K562 (cell line): Measurements from ENCODE around the gene PPARD. TPM values are rescaled to one million over a fixed set of nuclear protein-coding genes. Genes with fewer than 3 reads are reported as not detected.

Experiments
- ATAC-seq: fragments of 200-7000 bp; cut with Tn5 transposase; 3 replicates; pipeline ENCODE4 v1.9.1; 2020; ENCODE audit warnings: moderate library complexity
- BruUV-seq: library from RNA; stranded (reverse); fragments of 400-500 nt; replicated peaks from 2 replicates; lab custom pipeline; 2021; lab: Mats Ljungman, UMichigan
- CTCF ChIA-PET: fragments of 300-600 bp; formaldehyde crosslinking; extraction: SDS; loops from one replicate; lab custom pipeline; 2021; ENCODE audit warnings: low intra/inter-chr PET ratio; lab: Yijun Ruan, JAX
- POLR2A ChIA-PET: fragments of 300-600, 350-650 bp; sonication (Branson Sonifier 250); formaldehyde crosslinking; extraction: SDS; loops from one replicate; lab custom pipeline; 2021; ENCODE audit warnings: antibody characterized with exemption, inconsistent platforms; lab: Yijun Ruan, JAX
- DNase-seq, 4 experiments: peaks; one replicate each; pipeline versions ENCODE4 v3.0.0 to v3.0.0-alpha.2; 2011 to 2018; ENCODE audit warnings: low spot score in 3 of 4, mixed read lengths in 3 of 4; ENCODE audit errors: extremely low read depth in 1 of 4
- FAIRE-seq: peaks from 2 replicates; lab custom pipeline; 2011; peaks lifted over from hg19 to GRCh38; lab: Jason Lieb, UNC
- H2AFZ ChIP-seq: 2 replicates; pipeline ENCODE4 v1.6.0; 2011; ENCODE audit warnings: low read depth, low read length, control low read depth, inconsistent platforms
- H3K27ac ChIP-seq: fragments of 200-600 bp; 3 replicates; pipeline ENCODE4 v1.8.0; 2011; ENCODE audit warnings: low read depth, mild to moderate bottlenecking, control low read depth, inconsistent platforms, low read length, moderate library complexity, mixed read lengths; ENCODE audit errors: extremely low read depth
- H3K27me3 ChIP-seq, 2 experiments: fragments of 300-600 bp in 1 of 2; 2 replicates in 1 of 2; 3 replicates in 1 of 2; pipeline versions ENCODE4 v1.6.0 to v1.8.0; 2011; ENCODE audit warnings: inconsistent platforms in 2 of 2, low read length in 2 of 2, mild to moderate bottlenecking in 1 of 2, mixed read lengths in 1 of 2, moderate library complexity in 1 of 2; ENCODE audit not compliant: control insufficient read depth in 2 of 2, insufficient read depth in 2 of 2
- H3K36me3 ChIP-seq: fragments of 300-600 bp; 3 replicates; pipeline ENCODE4 v1.8.0; 2011; ENCODE audit warnings: mild to moderate bottlenecking, low read length, inconsistent platforms; ENCODE audit not compliant: control insufficient read depth, insufficient read depth
- H3K4me1 ChIP-seq, 2 experiments: fragments of 200-600 bp in 1 of 2; replicated peaks in 1 of 2; 2 replicates in 1 of 2; 3 replicates in 1 of 2; pipeline versions ENCODE4 v1.5.1 to v1.8.0; 2011; ENCODE audit warnings: inconsistent platforms in 2 of 2, low read length in 2 of 2, mild to moderate bottlenecking in 1 of 2, mixed read lengths in 1 of 2, moderate library complexity in 1 of 2; ENCODE audit not compliant: control insufficient read depth in 2 of 2, insufficient read depth in 2 of 2
- H3K4me2 ChIP-seq: 2 replicates; pipeline ENCODE4 v1.6.1; 2011; ENCODE audit warnings: low read length, control low read depth, inconsistent platforms, mixed read lengths; ENCODE audit not compliant: insufficient read depth
- H3K4me3 ChIP-seq: fragments of 200-600 bp; sonication (generic), shearing (Covaris generic); 2 replicates; pipeline ENCODE4 v1.5.1; 2016; ENCODE audit warnings: control low read depth, inconsistent platforms
- H3K79me2 ChIP-seq: fragments of 200-600 bp; 3 replicates; pipeline ENCODE4 v1.8.0; 2011; ENCODE audit warnings: low read length, inconsistent platforms; ENCODE audit not compliant: control insufficient read depth, insufficient read depth
- H3K9ac ChIP-seq, 2 experiments: 2 replicates each; pipeline versions ENCODE4 v1.6.0 to v1.6.1; 2011; ENCODE audit warnings: low read depth in 2 of 2, low read length in 2 of 2, control low read depth in 1 of 2, inconsistent platforms in 1 of 2, mild to moderate bottlenecking in 1 of 2, mixed read lengths in 1 of 2; ENCODE audit not compliant: insufficient read depth in 1 of 2
- H3K9me1 ChIP-seq: one replicate; pipeline ENCODE4 v1.6.0; 2011; ENCODE audit warnings: inconsistent platforms, mild to moderate bottlenecking, low read length, moderate library complexity; ENCODE audit not compliant: control insufficient read depth, insufficient read depth
- H3K9me3 ChIP-seq: replicated peaks from 2 replicates; pipeline ENCODE4 v1.5.1; 2011; ENCODE audit warnings: low read depth, low read length, inconsistent platforms; ENCODE audit not compliant: control insufficient read depth, insufficient read depth
- H4K20me1 ChIP-seq: replicated peaks from 2 replicates; pipeline ENCODE4 v1.6.1; 2011; ENCODE audit warnings: low read length, inconsistent platforms, mixed read lengths; ENCODE audit not compliant: control insufficient read depth, insufficient read depth
- ZNF3 ChIP-seq: fragments of 250-450 bp; sonication (Bioruptor Pico); IDR thresholded peaks from 2 replicates; pipeline ENCODE4 v1.5.0; 2021; ENCODE audit warnings: mild to moderate bottlenecking, moderate library complexity
- ZNF407 ChIP-seq: fragments of 450-650 bp; IDR thresholded peaks from 2 replicates; pipeline ENCODE4 v1.6.1; 2016; ENCODE audit warnings: low read depth
- WGBS: fragments of 100-300 bp; shearing (Covaris generic); methylation state at CpG from one replicate; pipeline ENCODE4 v1.1.6; 2016; ENCODE audit warnings: low coverage, mixed read lengths; ENCODE audit not compliant: insufficient coverage; ENCODE audit errors: missing lambda C conversion rate; 5-methylcytosine and 5-hydroxymethylcytosine counted together
- in situ Hi-C: fragments of 300-500 bp; cut with MboI; formaldehyde crosslinking; loops from 4 replicates; pipeline ENCODE4 v1.15.0; 2018; ENCODE audit warnings: inconsistent platforms, mixed read lengths
- intact Hi-C: fragments of 100-400 bp; cut with micrococcal nuclease; formaldehyde crosslinking; loops from 2 replicates; pipeline ENCODE4 v1.14.2; 2022
- polyA plus RNA-seq, 8 experiments: library from polyadenylated mRNA; depleted of rRNA in 4 of 8; stranded (reverse) in 5 of 8; unstranded in 3 of 8; fragments of >200 nt; fragmentation: Nextera tagmentation in 2 of 8; fragmentation: Illumina TruSeq in 1 of 8; extraction: Ambion mirVana in 2 of 8; extraction: Trizol in 1 of 8; gene quantifications; 2 replicates each; pipeline versions ENCODE4 v1.2.1 to v1.2.3, GENCODE V29; 2011 to 2014; ENCODE audit warnings: inconsistent platforms in 1 of 8, missing spikeins in 1 of 8
- total RNA-seq, 7 experiments: library from RNA; depleted of rRNA in 6 of 7; stranded (reverse); fragments of >200 nt in 6 of 7; fragmentation: Illumina TruSeq in 2 of 7; extraction: Trizol in 2 of 7; gene quantifications; 2 replicates each; pipeline versions ENCODE4 v1.2.1 to v1.2.3, GENCODE V29; 2011 to 2021; ENCODE audit warnings: low replicate concordance in 1 of 7

Gene PPARD
- total and polyA plus RNA-seq, 9 of the 15 experiments (the other 6 are each of a cell fraction or from before 2014, with no cell fraction given), result 0.14 to 13.2 (median 3.8) TPM

GRCh38 chr6:35448191-35448590 is 105.8 kb downstream of the PPARD start:
- 15% methylated on average over 7 of the region's 7 CpGs for WGBS
- intact Hi-C loops (loop anchor here (5.0 kb wide), 1 partner anchor 461 kb away; no protein-coding TSS in a partner anchor), in situ Hi-C loops (no loop called here)
- Histone ChIP-seq H3K9me1 (no peaks in the 10 kb centered on the region), H3K79me2 (peaks cover 8% of the 10 kb centered on the region), H2AFZ (no peak overlapping the region), H3K36me3 (no peaks in the 10 kb centered on the region), H3K4me3 (no peak overlapping the region), H3K4me2 (no peak overlapping the region), H3K27me3 (peaks cover 14 to 18% of the 10 kb centered on the region in 2 experiments; a peak in 4 of 5 replicates), H3K9me3 (no peaks in the 10 kb centered on the region), H3K4me1 (peaks cover 11 to 25% of the 10 kb centered on the region in 2 experiments; a peak in 4 of 5 replicates), H4K20me1 (no peaks in the 10 kb centered on the region), H3K27ac (no peak overlapping the region), H3K9ac (no peak overlapping the region)
- ChIA-PET POLR2A (interaction anchor here (0.5 to 1.6 kb wide), 3 partner anchors 19 to 125 kb away, joined by 3 to 4 read pairs (median 3); no protein-coding TSS in a partner anchor), CTCF (interaction anchor here (1.9 to 3.8 kb wide), 2 partner anchors 106 to 151 kb away, joined by 26 to 33 read pairs; partner anchors contain the start of genes DEF6 and PPARD)
- BruUV-seq, result no TSS peak
- TF ChIP-seq ZNF3 (CRISPR knock-in tag), result no peak
- no peak for TF ChIP-seq ZNF407
- no peak for ATAC-seq
- no peak for DNase-seq
- FAIRE-seq, result no peak
